Chondrocyte (in vitro differentiated cells): ENCODE results near the gene FRMD4B. TPM values are rescaled to one million over a fixed set of nuclear protein-coding genes. Genes with fewer than 3 reads are reported as not detected.

Source experiments
- DNase-seq: peaks from one replicate; pipeline ENCODE4 v3.0.0; 2021; ENCODE audit warnings: mixed read lengths, low spot score
- H3K27ac Mint-ChIP-seq: one replicate; pipeline ENCODE4 v1.8.0; 2021; ENCODE audit warnings: mild to moderate bottlenecking, moderate library complexity, mixed read lengths; ENCODE audit not compliant: unreplicated experiment
- H3K27me3 Mint-ChIP-seq: 2 replicates; pipeline ENCODE4 v1.8.0; 2021; ENCODE audit warnings: low read depth, mixed read lengths
- H3K36me3 Mint-ChIP-seq: 2 replicates; pipeline ENCODE4 v1.8.0; 2021; ENCODE audit warnings: low read depth, mixed read lengths
- H3K4me1 Mint-ChIP-seq: 2 replicates; pipeline ENCODE4 v1.8.0; 2021; ENCODE audit warnings: low read depth, mild to moderate bottlenecking, mixed read lengths
- H3K4me3 Mint-ChIP-seq: one replicate; pipeline ENCODE4 v1.8.0; 2021; ENCODE audit warnings: mild to moderate bottlenecking, moderate library complexity, mixed read lengths; ENCODE audit not compliant: unreplicated experiment
- H3K9me3 Mint-ChIP-seq: 2 replicates; pipeline ENCODE4 v1.8.0; 2021; ENCODE audit warnings: low read depth, mixed read lengths
- total RNA-seq: library from RNA; stranded (reverse); gene quantifications from 3 replicates; pipeline ENCODE4 v1.2.1, GENCODE V29; 2021
- TF ChIP-seq, protein P1 (sequence below): fragments of 200-600 bp; sonication (generic); IDR thresholded peaks from 2 replicates; pipeline ENCODE4 v1.5.0; 2021; ENCODE audit warnings: antibody characterized with exemption, mild to moderate bottlenecking, moderate library complexity

Gene FRMD4B
- total RNA-seq, 1 donor from 2014 or later: 4.1 TPM

DNA sequence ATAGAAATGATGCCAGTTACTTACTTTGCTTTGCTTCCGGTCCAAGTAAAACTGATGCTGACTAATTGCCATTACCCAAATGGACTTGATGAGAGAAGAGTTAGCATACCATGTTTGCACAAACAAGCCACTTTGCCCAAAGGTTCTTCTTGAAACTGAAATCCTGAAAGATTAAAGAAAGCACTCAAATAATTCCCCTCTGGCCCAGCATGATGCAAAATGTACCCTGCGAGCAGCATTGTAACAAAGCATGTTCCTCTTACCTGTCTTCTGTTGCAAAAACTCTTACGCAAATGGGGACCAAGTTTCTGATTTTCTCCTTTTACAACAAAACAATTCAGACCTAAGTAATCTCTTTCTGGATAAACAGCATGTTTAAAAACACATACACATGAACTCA lies 189.0 kb downstream of the FRMD4B start:
- peaks cover 9% of the 10 kb centered on the region for H3K4me1 Mint-ChIP-seq
- no peak overlapping the region for H3K4me3 Mint-ChIP-seq

GRCh38 chr3:69194431-69195165 lies 191.3 kb downstream of the FRMD4B start:
- peaks cover 3% of the 10 kb centered on the region for H3K36me3 Mint-ChIP-seq
- H3K27me3 Mint-ChIP-seq: peaks cover 2% of the 10 kb centered on the region
- TF ChIP-seq, protein P1, sequence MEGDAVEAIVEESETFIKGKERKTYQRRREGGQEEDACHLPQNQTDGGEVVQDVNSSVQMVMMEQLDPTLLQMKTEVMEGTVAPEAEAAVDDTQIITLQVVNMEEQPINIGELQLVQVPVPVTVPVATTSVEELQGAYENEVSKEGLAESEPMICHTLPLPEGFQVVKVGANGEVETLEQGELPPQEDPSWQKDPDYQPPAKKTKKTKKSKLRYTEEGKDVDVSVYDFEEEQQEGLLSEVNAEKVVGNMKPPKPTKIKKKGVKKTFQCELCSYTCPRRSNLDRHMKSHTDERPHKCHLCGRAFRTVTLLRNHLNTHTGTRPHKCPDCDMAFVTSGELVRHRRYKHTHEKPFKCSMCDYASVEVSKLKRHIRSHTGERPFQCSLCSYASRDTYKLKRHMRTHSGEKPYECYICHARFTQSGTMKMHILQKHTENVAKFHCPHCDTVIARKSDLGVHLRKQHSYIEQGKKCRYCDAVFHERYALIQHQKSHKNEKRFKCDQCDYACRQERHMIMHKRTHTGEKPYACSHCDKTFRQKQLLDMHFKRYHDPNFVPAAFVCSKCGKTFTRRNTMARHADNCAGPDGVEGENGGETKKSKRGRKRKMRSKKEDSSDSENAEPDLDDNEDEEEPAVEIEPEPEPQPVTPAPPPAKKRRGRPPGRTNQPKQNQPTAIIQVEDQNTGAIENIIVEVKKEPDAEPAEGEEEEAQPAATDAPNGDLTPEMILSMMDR: no peak
- no peaks in the 10 kb centered on the region for H3K4me1 Mint-ChIP-seq
- H3K9me3 Mint-ChIP-seq: no peaks in the 10 kb centered on the region
- H3K4me3 Mint-ChIP-seq: no peak overlapping the region
- H3K27ac Mint-ChIP-seq: no peak overlapping the region
- DNase-seq: no peak

More for the DNA sequence above, 189.0 kb downstream of the FRMD4B start:
- DNase-seq: no peak
- no peaks in the 10 kb centered on the region for H3K9me3 Mint-ChIP-seq
- peaks cover 3% of the 10 kb centered on the region for H3K36me3 Mint-ChIP-seq
- H3K27me3 Mint-ChIP-seq: peaks cover 2% of the 10 kb centered on the region
- TF ChIP-seq, protein P1: no peak
- no peak overlapping the region for H3K27ac Mint-ChIP-seq

- TF ChIP-seq, protein P1: no peak
- H3K9me3 Mint-ChIP-seq: no peaks in the 10 kb centered on the region
- peaks cover 2% of the 10 kb centered on the region for H3K27me3 Mint-ChIP-seq
- peaks cover 3% of the 10 kb centered on the region for H3K36me3 Mint-ChIP-seq
- no peaks in the 10 kb centered on the region for H3K4me1 Mint-ChIP-seq
- no peak for DNase-seq
- H3K4me3 Mint-ChIP-seq: no peak overlapping the region
- H3K27ac Mint-ChIP-seq: no peak overlapping the region
Measured at GRCh38 chr3:69193749-69194148, 192.1 kb downstream of the FRMD4B start.

- peaks cover 2% of the 10 kb centered on the region for H3K27me3 Mint-ChIP-seq
- H3K9me3 Mint-ChIP-seq: no peaks in the 10 kb centered on the region
- TF ChIP-seq, protein P1: no peak
- H3K4me3 Mint-ChIP-seq: no peak overlapping the region
- peaks cover 3% of the 10 kb centered on the region for H3K36me3 Mint-ChIP-seq
- no peak overlapping the region for H3K27ac Mint-ChIP-seq
- H3K4me1 Mint-ChIP-seq: no peaks in the 10 kb centered on the region
- no peak for DNase-seq
Measured at GRCh38 chr3:69191516-69191915, 194.4 kb downstream of the FRMD4B start.

DNA sequence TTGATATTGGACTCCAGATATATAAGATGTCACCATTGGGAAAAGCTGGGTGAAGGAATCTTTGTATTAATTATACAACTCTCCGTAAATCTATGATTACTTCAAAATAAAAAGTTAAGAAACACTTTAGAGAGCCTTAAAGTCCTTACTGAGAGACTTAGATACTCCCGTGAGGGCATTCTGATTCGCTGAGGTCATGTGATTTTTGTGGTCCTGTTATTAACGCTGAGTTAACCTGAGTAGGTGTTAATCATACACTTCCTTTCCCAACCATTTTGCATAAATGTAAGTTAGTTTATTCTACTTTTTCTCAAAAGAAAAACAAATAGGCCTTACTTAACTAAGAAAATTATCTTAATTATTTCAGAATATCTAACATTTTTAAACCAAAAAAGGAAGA lies 196.4 kb downstream of the FRMD4B start:
- Mint-ChIP-seq H3K9me3 (no peaks in the 10 kb centered on the region), H3K36me3 (no peaks in the 10 kb centered on the region), H3K4me3 (no peak overlapping the region), H3K27me3 (no peaks in the 10 kb centered on the region), H3K27ac (no peak overlapping the region), H3K4me1 (no peaks in the 10 kb centered on the region)
- TF ChIP-seq, protein P1: no peak
- no peak for DNase-seq
